Hippocampal formation (tissue), 2 donors: ENCODE data around the gene SSBP2.
"Not testable (repeated sequence)": the region's sequence is repeated elsewhere in the genome, so short reads cannot be mapped to it uniquely, and the experiment has no call there.

Source experiments
- DNase-seq, 2 donors: peaks; one replicate each; lab custom pipeline; 2025; lab: John Stamatoyannopoulos, UW

Gene SSBP2

DNA sequence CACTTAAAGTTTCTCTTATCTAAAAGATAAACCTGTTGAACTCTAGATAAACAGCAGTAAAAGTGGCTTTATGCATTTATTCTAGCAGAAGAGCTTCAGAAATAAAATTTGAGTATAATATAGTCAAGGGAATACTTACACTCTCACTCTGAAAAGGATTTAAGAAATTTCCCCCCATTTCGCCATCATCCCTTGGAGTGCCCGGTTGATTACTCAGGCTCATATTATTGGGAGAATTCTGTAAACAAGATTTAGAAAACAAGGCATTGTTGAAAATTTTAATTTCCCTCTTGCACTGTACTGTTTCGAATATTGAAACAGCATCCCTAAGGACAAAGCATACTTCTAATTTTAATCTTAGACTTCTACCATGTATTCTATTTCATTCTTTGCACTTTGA is 322.5 kb downstream of the SSBP2 start:
- no peak for DNase-seq

DNA sequence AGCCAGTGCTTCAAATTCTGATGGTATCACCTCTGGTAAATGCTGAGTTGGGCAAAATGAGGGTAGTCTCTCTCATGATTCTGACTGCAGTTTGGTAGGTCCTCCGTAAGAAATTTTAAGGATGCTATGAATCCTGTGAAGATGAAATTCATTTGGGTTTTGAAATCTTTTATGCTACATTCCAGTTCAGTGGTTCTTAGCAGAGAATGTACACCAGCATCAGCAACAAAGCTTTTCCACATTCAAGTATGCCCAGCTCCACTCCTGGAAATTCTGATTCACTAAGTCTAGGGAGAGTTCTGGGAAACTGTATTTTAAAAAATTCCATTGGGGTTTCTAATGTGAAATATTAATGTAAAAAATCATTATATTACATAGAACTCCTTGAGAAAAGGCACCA is 323.3 kb downstream of the SSBP2 start:
- no peak for DNase-seq

DNA sequence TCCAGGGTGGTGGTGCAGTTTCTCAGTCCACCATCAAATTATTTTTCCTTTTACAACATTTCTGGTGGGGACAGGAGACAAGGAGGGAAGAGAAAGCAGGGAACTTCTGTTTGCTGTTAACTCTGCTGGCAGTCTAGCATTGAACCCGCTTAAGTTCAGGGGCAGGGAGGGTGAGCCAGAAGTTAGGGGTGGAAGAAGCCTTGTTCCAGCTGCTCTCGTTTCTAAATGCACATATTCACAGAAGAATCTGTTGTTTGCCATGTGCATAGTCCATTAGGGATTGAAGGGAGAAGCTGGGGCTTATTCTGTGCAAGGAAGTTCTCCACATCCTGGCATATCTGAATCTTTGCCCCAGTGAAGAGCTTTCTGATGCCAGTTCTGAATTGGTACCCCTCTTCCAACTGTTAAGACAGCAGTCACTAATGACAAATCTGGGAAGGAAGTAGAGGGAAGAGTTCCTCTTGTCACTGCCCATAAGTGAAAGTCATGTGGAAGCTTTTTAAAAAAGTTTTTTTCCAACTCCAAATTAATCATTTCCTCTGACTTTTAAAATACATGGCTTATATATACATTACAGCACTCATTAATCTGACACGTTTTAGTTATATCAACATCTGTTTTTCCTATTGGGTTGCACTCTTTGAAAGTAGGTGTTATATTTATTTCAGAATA is 324.4 kb downstream of the SSBP2 start:
- no peak for DNase-seq

DNA sequence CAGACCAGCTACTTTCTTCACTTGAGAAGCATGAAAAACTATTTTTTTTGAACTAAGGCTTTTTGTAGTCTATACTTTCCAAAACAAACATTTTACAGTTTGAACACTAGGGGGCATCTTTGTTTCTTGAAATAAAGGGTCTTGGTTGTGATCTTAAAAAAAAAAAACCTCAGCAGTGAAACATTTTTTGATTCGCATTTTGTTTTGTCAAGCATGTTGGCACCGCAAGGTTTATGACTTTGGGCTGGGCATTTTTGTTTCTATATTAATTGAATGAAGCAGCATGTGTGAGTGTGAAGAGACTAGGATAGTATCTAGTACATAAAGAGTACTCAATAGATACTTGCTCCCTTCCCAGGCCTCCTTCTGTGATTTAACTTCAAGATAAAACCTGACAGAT is 325.3 kb downstream of the SSBP2 start:
- DNase-seq, result peak in 1 of 2 donors; percentile 70

DNA sequence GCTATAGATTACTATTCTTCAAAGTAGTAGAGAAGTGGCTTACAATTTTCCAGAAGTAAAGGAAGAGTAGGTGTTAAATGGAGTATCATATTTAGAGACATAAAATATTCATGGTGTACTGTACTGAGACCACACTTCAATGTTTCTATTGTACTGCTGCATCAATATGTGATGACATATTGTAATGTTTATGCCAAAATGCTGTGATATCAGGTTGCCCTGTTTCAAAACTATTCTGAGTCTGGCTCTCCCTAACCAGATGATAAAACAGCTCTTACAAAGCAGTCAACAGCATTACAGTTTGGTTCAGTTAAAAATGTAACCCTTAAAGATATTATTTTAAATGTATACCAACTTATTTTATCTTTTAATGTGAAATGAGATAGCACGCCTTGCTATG is 326.2 kb downstream of the SSBP2 start:
- no peak for DNase-seq

DNA sequence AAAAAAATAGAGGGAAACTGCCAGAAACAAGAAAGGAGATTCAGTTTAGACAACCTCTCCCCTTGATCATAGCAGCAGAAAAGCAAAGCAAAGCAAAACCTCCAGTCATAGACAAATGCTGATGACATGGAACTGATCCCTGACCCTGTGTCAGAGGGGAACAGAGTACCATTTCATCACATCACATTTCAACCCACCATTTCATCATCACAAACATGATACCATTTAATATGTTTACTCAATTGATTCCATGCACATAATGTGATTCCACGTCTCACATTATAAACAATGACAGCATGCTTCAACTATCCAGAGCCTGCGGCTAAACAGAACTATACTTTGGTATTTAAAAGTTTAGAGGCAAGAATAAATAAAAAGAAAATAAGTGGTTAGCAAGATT is 328.2 kb downstream of the SSBP2 start:
- no peak for DNase-seq

DNA sequence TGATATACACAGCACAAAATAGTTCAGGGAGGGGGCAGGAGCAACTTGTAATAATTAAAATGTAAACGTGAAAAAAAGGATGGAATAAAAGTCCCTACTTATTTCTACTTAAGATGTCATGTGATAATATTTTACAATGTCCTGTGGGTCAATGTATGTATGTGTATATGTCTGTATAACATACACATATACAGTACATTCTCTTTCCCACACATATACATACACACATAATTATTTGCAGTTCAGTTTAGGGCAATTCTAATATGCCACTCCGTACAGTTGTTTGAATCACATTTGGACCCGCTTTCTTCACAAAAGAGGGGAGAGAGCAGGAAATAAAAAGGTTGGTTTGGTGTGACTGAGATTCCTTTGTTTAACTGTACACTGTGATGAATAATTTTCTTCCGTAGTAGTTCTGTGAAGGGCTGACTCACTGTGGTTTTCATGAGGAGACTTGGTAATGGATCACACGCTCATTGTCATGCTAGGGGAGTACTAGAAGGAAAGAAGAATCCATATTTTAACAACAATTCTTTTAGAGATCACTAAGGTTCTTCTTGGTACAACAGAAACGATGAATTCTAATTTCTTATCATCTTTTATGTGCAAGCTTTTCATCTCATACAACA is 330.7 kb downstream of the SSBP2 start:
- peak in 1 of 2 donors; percentile 5 for DNase-seq

DNA sequence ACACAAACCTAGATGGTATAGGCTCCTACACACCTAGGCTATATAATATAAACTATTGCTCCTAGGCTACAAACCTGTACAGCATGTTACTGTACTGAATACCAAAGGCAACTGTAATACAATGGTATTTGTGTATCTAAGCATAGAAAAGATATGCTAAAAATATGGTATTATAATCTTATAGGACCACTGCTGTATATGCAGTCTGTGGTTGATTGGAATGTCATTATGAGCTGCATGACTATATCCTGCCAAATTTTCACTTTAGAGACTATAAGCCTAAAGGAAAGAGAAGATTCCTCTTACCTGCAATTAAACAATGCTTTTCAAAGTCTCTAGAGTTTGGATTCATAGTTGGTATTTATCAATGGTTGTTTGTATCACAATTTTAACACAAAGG is 332.3 kb downstream of the SSBP2 start:
- no peak for DNase-seq

DNA sequence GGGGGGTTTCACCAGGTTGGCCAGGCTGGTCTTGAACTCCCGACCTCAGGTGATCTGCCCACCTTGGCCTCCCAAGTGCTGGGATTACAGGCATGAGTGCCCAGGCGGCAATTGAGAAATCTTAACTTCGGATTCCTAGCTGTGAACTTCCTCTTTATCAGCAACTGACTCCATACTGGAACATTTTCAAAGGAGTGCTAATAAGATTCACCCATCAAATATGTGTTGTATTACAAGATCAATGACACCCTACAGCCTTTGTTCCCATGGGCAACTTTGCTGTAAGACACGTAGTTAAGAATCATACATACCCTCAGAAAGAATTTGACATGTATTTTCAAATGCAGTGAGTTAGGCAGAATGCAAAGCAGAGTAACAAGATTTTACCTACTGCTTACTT is 333.8 kb downstream of the SSBP2 start:
- no peak for DNase-seq

DNA sequence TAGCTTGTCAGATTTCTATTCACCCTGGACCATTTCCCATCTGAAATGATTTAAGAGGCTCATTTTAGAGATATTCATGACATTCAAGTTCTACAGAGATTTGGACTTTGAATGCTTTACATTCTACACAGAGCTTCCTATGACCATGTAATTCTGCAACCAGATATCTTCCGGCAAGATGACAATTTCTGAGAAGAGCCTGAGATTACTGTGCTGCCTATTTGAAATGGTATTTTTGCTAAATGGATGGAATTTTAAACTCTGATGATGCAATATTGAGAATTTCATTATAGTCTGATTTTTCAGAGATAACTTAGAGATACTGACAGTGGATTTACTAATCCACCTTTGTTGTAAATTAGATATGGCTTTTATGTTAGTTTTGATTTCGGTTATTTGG is 341.0 kb downstream of the SSBP2 start:
- DNase-seq, result no peak

DNA sequence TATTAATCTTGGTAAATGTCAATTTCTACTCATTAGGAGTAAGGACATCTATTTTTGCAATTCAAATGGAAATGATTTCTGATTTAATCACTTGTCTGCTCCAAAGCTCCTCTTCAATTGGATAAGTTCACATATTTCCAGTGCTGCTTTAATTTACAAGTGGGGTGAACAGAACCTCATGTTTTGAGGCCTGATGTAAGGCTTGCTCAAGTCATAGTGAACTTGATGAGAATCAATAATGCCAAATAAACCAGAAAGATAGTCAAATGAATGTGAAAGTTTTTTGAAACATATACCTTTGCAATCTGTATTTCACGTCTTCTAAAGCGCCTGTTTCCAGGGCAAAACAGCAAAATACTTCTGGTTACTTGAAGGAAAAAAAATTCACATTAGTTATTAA is 341.5 kb downstream of the SSBP2 start:
- DNase-seq, result no peak

DNA sequence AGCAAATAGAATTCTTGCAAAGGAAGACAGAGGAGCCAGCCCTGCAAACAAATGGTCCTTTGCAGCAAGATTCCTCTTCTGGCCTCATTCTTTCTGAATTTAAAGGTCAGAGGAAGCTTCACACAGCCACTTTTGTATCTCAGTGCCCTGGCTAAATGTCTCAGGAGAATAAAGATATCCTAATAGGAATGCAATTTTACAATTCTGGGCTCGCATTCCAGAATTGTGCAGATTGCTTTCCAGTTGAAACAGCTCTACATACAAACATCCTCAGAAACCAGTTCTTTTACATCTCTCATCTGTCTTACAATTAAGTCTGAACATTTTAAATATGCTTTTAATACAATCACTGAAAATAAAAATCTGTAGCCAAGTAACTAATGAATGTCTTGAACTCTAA is 342.4 kb downstream of the SSBP2 start:
- no peak for DNase-seq

DNA sequence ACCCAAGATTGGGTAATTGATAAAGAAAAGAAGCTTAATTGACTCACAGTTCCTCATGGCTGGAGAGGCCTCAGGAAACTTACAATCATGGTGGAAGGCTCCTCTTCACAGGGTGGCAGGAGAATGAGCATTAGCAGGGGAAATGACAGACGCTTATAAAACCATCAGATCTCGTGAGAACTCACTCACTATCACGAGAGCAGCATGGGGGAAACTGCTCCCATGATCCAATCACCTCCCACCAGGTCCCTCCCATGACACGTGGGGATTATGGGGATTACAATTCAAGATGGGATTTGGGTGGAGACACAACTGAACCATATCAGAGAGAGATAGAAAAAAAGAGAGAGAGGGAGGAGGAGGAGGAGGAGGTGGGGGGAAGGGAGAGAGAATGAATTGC is 343.1 kb downstream of the SSBP2 start:
- DNase-seq, result not testable (repeated sequence)

DNA sequence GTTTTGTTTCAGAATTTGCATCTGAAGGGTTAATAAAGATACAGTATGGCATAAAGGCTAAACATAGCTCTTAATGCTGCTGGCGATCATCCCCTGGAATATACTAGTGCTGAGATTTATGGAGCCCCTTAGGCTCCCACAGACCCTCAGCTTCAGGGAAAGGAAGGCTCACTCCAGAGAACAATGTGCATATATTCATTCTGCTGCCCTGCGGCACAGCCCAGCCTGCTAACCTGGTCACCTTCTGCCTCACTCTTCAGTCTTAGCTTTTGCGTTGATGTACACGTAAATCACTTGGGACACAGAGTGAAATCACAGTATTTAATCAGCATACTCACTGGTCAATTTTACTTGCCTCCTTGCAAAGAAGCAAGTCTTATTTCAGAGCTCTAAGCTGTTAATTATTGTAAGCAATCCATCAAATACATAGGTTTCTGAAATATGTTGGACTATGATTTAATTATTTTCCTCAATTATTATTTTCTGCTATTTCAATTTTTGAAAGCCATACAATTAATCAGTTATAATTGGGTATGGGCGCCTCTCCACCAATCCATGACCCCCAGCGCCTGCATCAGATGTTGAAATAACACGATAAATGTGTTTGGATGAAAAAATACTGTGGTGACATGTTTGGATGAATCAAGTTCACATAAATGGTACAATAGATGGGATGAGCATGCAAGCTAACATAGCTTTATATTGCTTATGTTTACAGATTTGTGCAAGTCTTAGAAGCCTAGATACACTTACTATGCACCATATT is 345.6 kb downstream of the SSBP2 start:
- DNase-seq, result no peak

DNA sequence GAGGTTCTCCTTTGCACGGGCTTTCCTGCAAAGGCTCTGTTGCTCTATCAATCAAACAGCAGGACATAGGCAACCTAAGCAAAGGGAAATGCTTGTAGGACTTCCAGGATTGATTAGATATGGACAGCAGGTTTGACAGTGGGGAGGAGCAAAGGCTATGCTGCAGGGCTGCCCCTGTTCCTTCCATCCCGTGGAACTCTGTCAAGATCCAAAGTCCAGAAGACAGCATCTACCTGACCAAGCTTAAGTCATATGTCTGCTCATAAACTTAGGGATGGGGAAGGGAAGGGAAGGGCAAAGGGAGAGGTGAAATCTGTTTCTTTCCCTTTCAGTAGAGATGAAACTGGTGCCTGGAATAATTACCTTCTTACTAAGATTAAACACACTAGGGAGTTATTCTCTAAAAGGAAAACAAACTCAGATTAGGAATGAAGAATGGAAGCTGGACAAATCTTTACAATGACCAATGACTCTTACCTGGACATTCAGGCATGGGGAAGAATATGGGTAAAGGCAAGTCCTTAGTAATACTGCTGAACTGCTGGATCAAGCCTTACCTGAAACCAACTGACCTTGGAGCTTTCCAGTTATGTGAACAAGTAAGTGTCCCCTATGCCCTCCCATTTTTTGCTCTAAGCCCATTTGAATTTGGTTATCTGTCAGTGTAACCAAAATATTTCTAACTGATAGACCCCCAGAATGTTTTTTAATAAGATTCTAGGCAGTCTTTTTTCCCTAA is 348.5 kb downstream of the SSBP2 start:
- no peak for DNase-seq

DNA sequence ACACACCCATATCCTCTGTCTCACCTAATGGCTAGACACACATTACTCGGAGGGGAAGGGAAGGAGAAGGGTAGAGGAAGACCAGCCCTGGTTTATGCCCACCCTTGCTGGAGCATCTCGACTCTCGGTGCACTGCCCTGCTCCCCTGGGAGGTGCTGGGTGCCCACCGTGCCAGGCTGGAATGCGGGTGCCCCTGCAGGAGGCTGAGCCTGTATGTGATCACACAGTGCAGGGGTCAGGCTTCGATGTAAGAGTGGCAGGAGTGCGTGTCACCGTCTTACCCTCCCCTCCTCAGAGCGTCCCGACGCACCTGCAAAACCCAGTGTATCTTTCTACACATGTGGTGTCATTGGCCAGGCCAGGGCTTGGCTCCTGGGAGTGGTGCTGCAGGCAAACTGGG is 349.6 kb downstream of the SSBP2 start:
- DNase-seq, result no peak

DNA sequence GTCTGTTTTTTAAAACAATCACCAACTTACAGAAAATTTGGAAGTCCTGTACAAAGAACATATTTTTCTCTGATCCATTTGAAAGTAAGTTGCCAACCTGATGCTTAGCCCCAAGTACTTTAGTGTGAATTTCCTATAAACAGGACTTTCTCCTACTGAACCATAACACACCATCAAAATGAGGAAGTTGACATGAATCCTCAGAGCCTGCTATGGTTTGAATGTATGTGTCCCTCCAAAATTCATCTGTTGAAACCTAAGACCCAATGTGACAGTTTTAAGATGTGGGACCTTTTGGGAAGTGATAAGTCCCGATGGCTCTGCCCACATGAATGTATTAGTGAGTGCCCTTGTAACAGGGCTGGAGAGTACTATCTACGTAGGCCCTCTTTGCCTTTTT is 350.5 kb downstream of the SSBP2 start:
- DNase-seq, result no peak

DNA sequence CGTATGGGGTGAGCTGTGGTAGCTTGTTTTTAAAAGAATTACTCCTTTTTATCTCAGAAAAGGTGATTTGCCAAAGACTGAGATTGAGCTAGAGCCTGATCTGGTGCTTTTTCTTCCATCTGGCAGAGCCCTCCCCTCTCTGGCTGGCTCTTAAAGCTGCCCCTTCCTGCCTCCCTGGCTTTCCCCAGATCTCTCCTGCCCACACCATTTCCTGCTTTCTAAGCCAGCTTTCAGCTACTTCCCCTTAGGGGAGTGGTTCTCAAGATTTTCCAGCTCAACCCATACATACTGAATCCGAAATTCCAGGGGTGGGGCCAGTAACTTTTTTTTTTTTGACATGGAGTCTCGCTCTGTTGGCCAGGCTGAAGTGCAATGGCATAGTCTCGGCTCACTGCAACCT is 352.2 kb downstream of the SSBP2 start:
- DNase-seq, result no peak

DNA sequence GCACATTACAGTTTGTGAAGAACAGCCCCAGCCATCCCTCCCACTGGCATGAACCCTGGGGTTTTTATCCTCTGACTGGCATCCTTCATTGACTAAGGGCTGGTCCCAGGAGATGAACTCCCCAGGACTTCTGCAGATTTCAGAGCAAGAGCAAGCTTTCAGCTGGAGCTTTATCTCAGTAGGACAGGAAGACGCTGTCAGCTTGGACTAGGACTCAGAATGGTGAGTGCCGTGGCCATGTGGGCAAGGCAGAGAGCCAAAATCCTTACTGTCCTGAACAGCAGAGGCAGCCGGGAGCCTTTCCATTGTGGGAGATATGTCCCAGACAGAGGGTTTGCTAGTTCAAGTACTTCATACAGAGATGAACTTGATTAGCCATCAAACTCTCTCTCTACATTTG is 353.7 kb downstream of the SSBP2 start:
- no peak for DNase-seq

DNA sequence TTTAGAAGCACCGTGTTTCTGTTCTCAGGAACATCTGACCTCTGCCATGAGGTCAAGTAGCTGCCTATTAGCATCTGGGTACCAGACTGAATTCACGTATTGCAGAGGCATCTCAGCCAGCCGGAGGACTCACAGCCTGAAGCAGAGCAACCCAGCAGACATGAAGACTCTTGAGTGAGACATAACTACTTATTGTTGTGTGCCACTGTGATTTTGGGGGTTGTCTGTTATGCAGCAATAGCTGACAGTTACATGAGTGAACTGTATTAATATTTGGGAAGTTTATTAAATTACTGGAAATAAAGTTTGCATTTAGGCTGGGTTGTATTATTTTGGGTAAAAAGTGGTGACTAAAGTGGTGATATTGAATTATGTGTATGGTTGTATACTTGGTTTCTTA is 355.6 kb downstream of the SSBP2 start:
- no peak for DNase-seq

DNA sequence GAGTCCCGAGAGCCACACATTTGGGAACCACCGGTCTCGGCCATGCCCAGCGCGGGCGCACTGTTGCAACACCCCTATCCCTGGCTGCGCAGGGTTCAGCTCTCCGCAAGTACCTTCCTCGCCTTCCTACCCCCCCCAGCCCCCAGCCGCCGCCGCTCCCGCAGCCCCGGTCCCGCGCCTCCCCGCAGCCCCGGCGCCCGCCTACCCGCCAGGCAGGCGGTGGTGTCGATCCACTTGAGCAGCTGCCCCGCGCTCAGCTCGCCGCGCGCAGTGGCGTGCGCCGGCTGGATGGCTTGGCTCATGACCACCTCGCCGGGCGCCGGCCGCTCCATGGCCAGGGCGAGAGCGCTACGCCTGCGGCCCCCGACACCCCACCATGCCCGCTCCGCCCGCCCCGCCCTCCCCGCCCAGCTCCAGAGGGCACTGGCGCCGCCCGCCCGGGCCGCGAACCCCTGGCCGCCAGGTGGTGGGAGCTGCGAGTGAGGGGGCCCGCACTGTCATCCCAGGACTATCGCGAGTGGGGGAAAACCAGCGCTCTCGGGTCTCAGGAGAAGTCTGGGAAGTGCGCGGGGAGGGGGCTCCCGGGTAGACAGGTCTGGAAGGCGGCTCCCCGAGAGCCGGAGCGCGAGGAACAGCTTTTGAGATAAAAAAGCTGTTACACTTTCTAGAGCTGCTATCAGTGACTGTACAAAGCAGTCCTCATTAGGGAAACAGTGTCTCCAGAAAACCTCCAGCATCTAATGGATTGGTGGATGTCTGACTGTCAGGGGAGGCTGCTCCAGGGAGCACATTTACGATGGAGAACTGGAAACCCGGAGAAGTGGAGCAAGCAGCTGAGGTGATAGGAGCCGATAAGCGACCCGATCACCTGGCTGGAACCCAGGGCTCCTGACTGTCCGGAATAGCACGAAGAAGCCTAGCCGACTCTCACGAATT is 356.8 kb downstream of the SSBP2 start, which contains the start of gene ACOT12:
Gene ACOT12 (minus strand): TSS at position 352 of the 936 bp plus-strand sequence. CDS start 20 bp downstream, at position 332.
- DNase-seq, result no peak
